Adrenal gland (tissue), 5 donors: ENCODE data around the gene CHIC2.

Experiments
- POLR2A ChIP-seq, 2 donors: fragments of 450-650 bp; IDR thresholded peaks; one replicate each; pipeline ENCODE4 v1.6.1; 2017; ENCODE audit warnings: antibody characterized with exemption in 2 of 2, mild to moderate bottlenecking in 2 of 2, moderate library complexity in 1 of 2
- TF ChIP-seq, protein P1 (sequence below), 6 experiments: fragments of 450-650 bp in 4 of 6; fragments of 200-600 bp in 2 of 6; sonication (generic) in 1 of 6; IDR thresholded peaks; 1 replicate in 5 of 6; 2 replicates in 1 of 6; pipeline versions ENCODE4 v1.5.1 to v1.8.0; 2016 to 2021; ENCODE audit warnings: antibody characterized with exemption in 6 of 6, mild to moderate bottlenecking in 2 of 6, moderate library complexity in 1 of 6
- donor health status: DM: no; HTN: no; CAD: no.

GRCh38 chr4:54015423-54016030 lies 48.9 kb downstream of the CHIC2 start:
- TF ChIP-seq, protein P1, sequence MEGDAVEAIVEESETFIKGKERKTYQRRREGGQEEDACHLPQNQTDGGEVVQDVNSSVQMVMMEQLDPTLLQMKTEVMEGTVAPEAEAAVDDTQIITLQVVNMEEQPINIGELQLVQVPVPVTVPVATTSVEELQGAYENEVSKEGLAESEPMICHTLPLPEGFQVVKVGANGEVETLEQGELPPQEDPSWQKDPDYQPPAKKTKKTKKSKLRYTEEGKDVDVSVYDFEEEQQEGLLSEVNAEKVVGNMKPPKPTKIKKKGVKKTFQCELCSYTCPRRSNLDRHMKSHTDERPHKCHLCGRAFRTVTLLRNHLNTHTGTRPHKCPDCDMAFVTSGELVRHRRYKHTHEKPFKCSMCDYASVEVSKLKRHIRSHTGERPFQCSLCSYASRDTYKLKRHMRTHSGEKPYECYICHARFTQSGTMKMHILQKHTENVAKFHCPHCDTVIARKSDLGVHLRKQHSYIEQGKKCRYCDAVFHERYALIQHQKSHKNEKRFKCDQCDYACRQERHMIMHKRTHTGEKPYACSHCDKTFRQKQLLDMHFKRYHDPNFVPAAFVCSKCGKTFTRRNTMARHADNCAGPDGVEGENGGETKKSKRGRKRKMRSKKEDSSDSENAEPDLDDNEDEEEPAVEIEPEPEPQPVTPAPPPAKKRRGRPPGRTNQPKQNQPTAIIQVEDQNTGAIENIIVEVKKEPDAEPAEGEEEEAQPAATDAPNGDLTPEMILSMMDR (IDR thresholded peaks at IDR 0.05) = no peak
- TF ChIP-seq POLR2A (IDR thresholded peaks at IDR 0.05) = no peak
